Naive B cell (primary cell): Measurements from ENCODE around the gene LY86. TPM values are rescaled to one million over a fixed set of nuclear protein-coding genes. Genes with fewer than 3 reads are reported as not detected.
"Not testable (repeated sequence)": the region's sequence is repeated elsewhere in the genome, so short reads cannot be mapped to it uniquely, and the experiment has no call there.

Experiments used
- ATAC-seq, 2 donors: fragments of 150-1000 bp; cut with Tn5 transposase; 2 replicates each; pipeline ENCODE4 v1.10.0; 2021; ENCODE audit warnings: low read depth in 2 of 2, mild to moderate bottlenecking in 2 of 2, moderate library complexity in 2 of 2
- DNase-seq: peaks from one replicate; pipeline ENCODE4 v3.0.0; 2022
- H3K27ac Mint-ChIP-seq, 6 donors: one replicate each; pipeline ENCODE4 v1.8.0; 2020 to 2022; ENCODE audit warnings: mild to moderate bottlenecking in 6 of 6, mixed read lengths in 6 of 6, moderate library complexity in 5 of 6, inconsistent platforms in 2 of 6
- H3K27me3 Mint-ChIP-seq, 3 donors: one replicate each; pipeline ENCODE4 v1.8.0; 2021 to 2022; ENCODE audit warnings: mixed read lengths in 3 of 3, mild to moderate bottlenecking in 1 of 3
- H3K36me3 Mint-ChIP-seq, 2 donors: one replicate each; pipeline ENCODE4 v1.8.0; 2020 to 2022; ENCODE audit warnings: mixed read lengths in 2 of 2, inconsistent platforms in 1 of 2, mild to moderate bottlenecking in 1 of 2
- H3K4me1 Mint-ChIP-seq, 3 donors: one replicate each; pipeline ENCODE4 v1.8.0; 2020 to 2022; ENCODE audit warnings: mixed read lengths in 3 of 3, inconsistent platforms in 1 of 3, mild to moderate bottlenecking in 1 of 3, moderate library complexity in 1 of 3
- H3K4me3 Mint-ChIP-seq, 8 donors: one replicate each; pipeline ENCODE4 v1.8.0; 2020 to 2022; ENCODE audit warnings: mild to moderate bottlenecking in 8 of 8, mixed read lengths in 8 of 8, moderate library complexity in 8 of 8, inconsistent platforms in 2 of 8
- H3K9me3 Mint-ChIP-seq, 7 donors: one replicate each; pipeline ENCODE4 v1.8.0; 2020 to 2022; ENCODE audit warnings: mixed read lengths in 7 of 7, mild to moderate bottlenecking in 5 of 7, inconsistent platforms in 2 of 7, moderate library complexity in 1 of 7
- polyA plus RNA-seq, 6 donors: library from polyadenylated mRNA; unstranded; fragments of 300-500 nt; fragmentation: Illumina TruSeq; gene quantifications; one replicate each; pipeline ENCODE4 v1.2.3, GENCODE V29; 2021; ENCODE audit warnings: low read depth in 6 of 6

Gene LY86
- polyA plus RNA-seq, 6 donors from 2014 or later: 310 to 556 (median 476) TPM

- DNase-seq (no peak), ATAC-seq (no peak)
- H3K4me3 Mint-ChIP-seq: peak overlapping the region in 6 of 8 donors; percentile 25 to 99 (median 98)
- H3K27ac Mint-ChIP-seq: peak overlapping the region; percentile 58 to 99 (median 97)
- H3K4me1 Mint-ChIP-seq: peaks cover 87 to 97% (median 95%) of the 10 kb centered on the region in 3 donors
- H3K27me3 Mint-ChIP-seq: no peaks in the 10 kb centered on the region
- peaks cover 15 to 17% of the 10 kb centered on the region in 2 donors for H3K36me3 Mint-ChIP-seq
- no peaks in the 10 kb centered on the region for H3K9me3 Mint-ChIP-seq
These were observed 5.4 kb downstream of the LY86 start for GRCh38 chr6:6593867-6594468.

- H3K27ac Mint-ChIP-seq: peak overlapping the region; percentile 2 to 94 (median 78)
- H3K4me1 Mint-ChIP-seq: peaks cover 86 to 97% (median 95%) of the 10 kb centered on the region in 3 donors
These were observed 6.5 kb downstream of the LY86 start for GRCh38 chr6:6595025-6595424.

GRCh38 chr6:6595952-6596351 lies 7.4 kb downstream of the LY86 start:
- no peaks in the 10 kb centered on the region for H3K27me3 Mint-ChIP-seq
- ATAC-seq (no peak), DNase-seq (no peak)
- H3K27ac Mint-ChIP-seq: peak overlapping the region; percentile 44 to 96 (median 94)
- peaks cover 19 to 21% of the 10 kb centered on the region in 2 donors for H3K36me3 Mint-ChIP-seq
- H3K9me3 Mint-ChIP-seq: no peaks in the 10 kb centered on the region
- peaks cover 83 to 97% (median 93%) of the 10 kb centered on the region in 3 donors for H3K4me1 Mint-ChIP-seq
- peak overlapping the region; percentile 30 to 82 (median 69) for H3K4me3 Mint-ChIP-seq

More at GRCh38 chr6:6595025-6595424, 6.5 kb downstream of the LY86 start:
- no peaks in the 10 kb centered on the region for H3K27me3 Mint-ChIP-seq
- peaks cover 15 to 17% of the 10 kb centered on the region in 2 donors for H3K36me3 Mint-ChIP-seq
- ATAC-seq: no peak
- no peaks in the 10 kb centered on the region for H3K9me3 Mint-ChIP-seq
- H3K4me3 Mint-ChIP-seq: peak overlapping the region in 5 of 8 donors; percentile 20 to 60 (median 50)
- no peak for DNase-seq

GRCh38 chr6:6596529-6597328 lies 8.2 kb downstream of the LY86 start:
- Mint-ChIP-seq H3K27ac (peak overlapping the region; percentile 90 to 96 (median 96)), H3K27me3 (no peaks in the 10 kb centered on the region), H3K4me1 (peaks cover 77 to 97% (median 91%) of the 10 kb centered on the region in 3 donors), H3K36me3 (peaks cover 22 to 25% of the 10 kb centered on the region in 2 donors), H3K9me3 (no peaks in the 10 kb centered on the region), H3K4me3 (peak overlapping the region; percentile 50 to 82 (median 72))
- ATAC-seq (peak in 1 of 2 donors; percentile 19), DNase-seq (peak; percentile 33)

GRCh38 chr6:6597682-6598081 lies 9.2 kb downstream of the LY86 start:
- peaks cover 19 to 34% of the 10 kb centered on the region in 2 donors for H3K36me3 Mint-ChIP-seq
- no peaks in the 10 kb centered on the region for H3K9me3 Mint-ChIP-seq
- DNase-seq (no peak), ATAC-seq (no peak)
- no peaks in the 10 kb centered on the region for H3K27me3 Mint-ChIP-seq
- peak overlapping the region in 4 of 6 donors; percentile 42 to 94 (median 60) for H3K27ac Mint-ChIP-seq
- H3K4me1 Mint-ChIP-seq: peaks cover 73 to 97% (median 88%) of the 10 kb centered on the region in 3 donors
- H3K4me3 Mint-ChIP-seq: peak overlapping the region in 4 of 8 donors; percentile 12 to 33 (median 24)

GRCh38 chr6:6599468-6599873 lies 11.0 kb downstream of the LY86 start:
- ATAC-seq (no peak), DNase-seq (no peak)
- H3K27me3 Mint-ChIP-seq: no peaks in the 10 kb centered on the region
- H3K27ac Mint-ChIP-seq: peak overlapping the region in 4 of 6 donors; percentile 48 to 94 (median 64)
- peaks cover 0 to 8% (median 4%) of the 10 kb centered on the region in 7 donors for H3K9me3 Mint-ChIP-seq
- H3K36me3 Mint-ChIP-seq: peaks cover 17 to 37% of the 10 kb centered on the region in 2 donors
- H3K4me3 Mint-ChIP-seq: peak overlapping the region in 3 of 8 donors; percentile 19 to 77 (median 69)
- peaks cover 61 to 86% (median 81%) of the 10 kb centered on the region in 3 donors for H3K4me1 Mint-ChIP-seq

- Mint-ChIP-seq H3K9me3 (peaks cover 0 to 14% (median 6%) of the 10 kb centered on the region in 7 donors), H3K4me1 (peaks cover 49 to 83% (median 81%) of the 10 kb centered on the region in 3 donors), H3K4me3 (peak overlapping the region in 1 of 8 donors; percentile 10), H3K27ac (peak overlapping the region in 1 of 6 donors; percentile 65), H3K27me3 (no peaks in the 10 kb centered on the region), H3K36me3 (peaks cover 22 to 38% of the 10 kb centered on the region in 2 donors)
- DNase-seq (no peak), ATAC-seq (no peak)
These were observed 12.4 kb downstream of the LY86 start for GRCh38 chr6:6600875-6601274.

- Mint-ChIP-seq H3K4me3 (no peak overlapping the region), H3K9me3 (peaks cover 0 to 14% (median 6%) of the 10 kb centered on the region in 7 donors), H3K4me1 (peaks cover 36 to 72% (median 72%) of the 10 kb centered on the region in 3 donors), H3K27ac (peak overlapping the region in 1 of 6 donors; percentile 87), H3K36me3 (peaks cover 29 to 42% of the 10 kb centered on the region in 2 donors), H3K27me3 (no peaks in the 10 kb centered on the region)
- DNase-seq (no peak), ATAC-seq (no peak)
These were observed 13.7 kb downstream of the LY86 start for GRCh38 chr6:6602262-6602661.

- Mint-ChIP-seq H3K4me3 (no peak overlapping the region), H3K36me3 (peaks cover 29 to 40% of the 10 kb centered on the region in 2 donors), H3K4me1 (peaks cover 38 to 70% (median 64%) of the 10 kb centered on the region in 3 donors), H3K9me3 (peaks cover 0 to 14% (median 6%) of the 10 kb centered on the region in 7 donors), H3K27ac (peak overlapping the region in 1 of 6 donors; percentile 62), H3K27me3 (no peaks in the 10 kb centered on the region)
- no peak for DNase-seq
- no peak for ATAC-seq
These were observed 14.8 kb downstream of the LY86 start for GRCh38 chr6:6603317-6603716.

GRCh38 chr6:6604015-6604414 lies 15.5 kb downstream of the LY86 start:
- peak overlapping the region in 1 of 6 donors; percentile 34 for H3K27ac Mint-ChIP-seq
- DNase-seq: no peak
- ATAC-seq: no peak
- H3K36me3 Mint-ChIP-seq: peaks cover 29 to 34% of the 10 kb centered on the region in 2 donors
- peaks cover 0 to 14% (median 6%) of the 10 kb centered on the region in 7 donors for H3K9me3 Mint-ChIP-seq
- H3K4me1 Mint-ChIP-seq: peaks cover 35 to 70% (median 62%) of the 10 kb centered on the region in 3 donors
- H3K4me3 Mint-ChIP-seq: no peak overlapping the region
- H3K27me3 Mint-ChIP-seq: no peaks in the 10 kb centered on the region

- Mint-ChIP-seq H3K27me3 (no peaks in the 10 kb centered on the region), H3K36me3 (peaks cover 29 to 34% of the 10 kb centered on the region in 2 donors), H3K4me1 (peaks cover 33 to 70% (median 60%) of the 10 kb centered on the region in 3 donors), H3K4me3 (peak overlapping the region in 1 of 8 donors; percentile 29), H3K9me3 (peaks cover 0 to 14% (median 6%) of the 10 kb centered on the region in 7 donors), H3K27ac (peak overlapping the region; percentile 28 to 90 (median 70))
- DNase-seq (no peak), ATAC-seq (no peak)
These were observed 16.0 kb downstream of the LY86 start for GRCh38 chr6:6604566-6604965.

GRCh38 chr6:6605873-6606272 lies 17.4 kb downstream of the LY86 start:
- DNase-seq (no peak), ATAC-seq (no peak)
- H3K27me3 Mint-ChIP-seq: no peaks in the 10 kb centered on the region
- no peak overlapping the region for H3K4me3 Mint-ChIP-seq
- H3K9me3 Mint-ChIP-seq: peaks cover 0 to 14% (median 6%) of the 10 kb centered on the region in 7 donors
- peaks cover 26 to 32% of the 10 kb centered on the region in 2 donors for H3K36me3 Mint-ChIP-seq
- H3K27ac Mint-ChIP-seq: peak overlapping the region in 4 of 6 donors; percentile 29 to 88 (median 69)
- H3K4me1 Mint-ChIP-seq: peaks cover 36 to 70% (median 63%) of the 10 kb centered on the region in 3 donors

GRCh38 chr6:6606391-6607030 lies 18.0 kb downstream of the LY86 start:
- not testable (repeated sequence) for DNase-seq, H3K4me3 Mint-ChIP-seq, H3K27me3 Mint-ChIP-seq, ATAC-seq
- Mint-ChIP-seq H3K4me1 (peaks cover 39 to 70% (median 62%) of the 10 kb centered on the region in 3 donors), H3K9me3 (peaks cover 0 to 14% (median 6%) of the 10 kb centered on the region in 7 donors), H3K27ac (peak overlapping the region in 2 of 6 donors; percentile 58 to 89), H3K36me3 (peaks cover 23 to 26% of the 10 kb centered on the region in 2 donors)
